Heart left ventricle (tissue), 16 donors: ENCODE data around the gene GPR152. TPM values are rescaled to one million over a fixed set of nuclear protein-coding genes. Genes with fewer than 3 reads are reported as not detected.
"Not testable (repeated sequence)": the region's sequence is repeated elsewhere in the genome, so short reads cannot be mapped to it uniquely, and the experiment has no call there.

Experiments used
- ATAC-seq, 4 donors: fragments of 200-7000 bp; cut with Tn5 transposase; one replicate each; pipeline ENCODE4 v1.9.1; 2020 to 2022; ENCODE audit warnings: moderate library complexity in 4 of 4, mild to moderate bottlenecking in 3 of 4, moderate number of reproducible peaks in 1 of 4
- DNase-seq, 5 donors: peaks; one replicate each; pipeline ENCODE4 v3.0.0-alpha.2; 2020
- H3K27ac ChIP-seq, 12 donors: fragments of 200-600 bp; sonication (generic) in 4 of 12; one replicate each; pipeline versions ENCODE4 v1.5.0 to v1.8.0; 2016 to 2022; ENCODE audit warnings: mild to moderate bottlenecking in 2 of 12
- H3K27me3 ChIP-seq, 9 donors: fragments of 200-600 bp; sonication (generic) in 2 of 9; one replicate each; pipeline versions ENCODE4 v1.5.1 to v1.8.0; 2016 to 2022; ENCODE audit warnings: mild to moderate bottlenecking in 3 of 9
- H3K36me3 ChIP-seq, 9 donors: fragments of 200-600 bp; sonication (generic) in 2 of 9; one replicate each; pipeline versions ENCODE4 v1.5.0 to v1.8.0; 2018 to 2022; ENCODE audit warnings: mild to moderate bottlenecking in 2 of 9
- H3K4me1 ChIP-seq, 12 donors: fragments of 200-600 bp; sonication (generic) in 4 of 12; one replicate each; pipeline versions ENCODE4 v1.5.0 to v1.8.0; 2016 to 2022; ENCODE audit warnings: mild to moderate bottlenecking in 3 of 12
- H3K4me3 ChIP-seq, 12 donors: fragments of 200-600 bp; sonication (generic) in 4 of 12; one replicate each; pipeline versions ENCODE4 v1.5.0 to v1.8.0; 2017 to 2022; ENCODE audit warnings: mild to moderate bottlenecking in 9 of 12, moderate library complexity in 4 of 12
- H3K9me3 ChIP-seq, 12 donors: fragments of 200-600 bp; sonication (generic) in 4 of 12; one replicate each; pipeline versions ENCODE4 v1.5.0 to v1.8.0; 2016 to 2022; ENCODE audit warnings: mild to moderate bottlenecking in 1 of 12
- CTCF ChIP-seq, 12 donors: fragments of 200-600 bp; sonication (generic) in 4 of 12; IDR thresholded peaks; one replicate each; pipeline versions ENCODE4 v1.5.0 to v1.8.0; 2018 to 2022; ENCODE audit warnings: antibody characterized with exemption in 12 of 12, mild to moderate bottlenecking in 5 of 12
- POLR2A ChIP-seq, 2 donors: fragments of 450-650 bp; IDR thresholded peaks; one replicate each; pipeline ENCODE4 v1.6.1; 2017; ENCODE audit warnings: antibody characterized with exemption in 2 of 2, mild to moderate bottlenecking in 2 of 2, moderate library complexity in 2 of 2
- whole genome bisulfite sequencing, 4 donors: extraction: QIAGEN DNeasy Blood & Tissue Kit in 2 of 4; methylation state at CpG; one replicate each; pipeline versions ENCODE4 v1.1.5 to v1.1.7; 2013 to 2018; 5-methylcytosine and 5-hydroxymethylcytosine counted together
- intact Hi-C, 10 donors: fragments of 100-400 bp; cut with DNase I; formaldehyde crosslinking; loops; one replicate each; pipeline versions ENCODE4 v1.11.1 to v1.14.2; 2022
- polyA plus RNA-seq, 2 donors: library from polyadenylated mRNA; stranded (reverse); fragments of 200-250 nt; gene quantifications; one replicate each; pipeline ENCODE4 v1.2.3, GENCODE V29; 2013
- total RNA-seq, 9 donors: library from RNA; depleted of rRNA in 2 of 9; stranded (reverse); fragments of >200 nt in 2 of 9; fragmentation: NEBNext Ultra II Directional in 3 of 9; extraction: Animal tissue kit (Norgen Biotek cat#: 25700) in 3 of 9; gene quantifications; one replicate each; pipeline versions ENCODE4 v1.1.0 to v1.2.4, GENCODE V29; 2016 to 2023
- donor health status: ischemic (EF 13 %, LVEDD 7.1; RV severe dilation, severe dysfunction).
- donor health status: healthy with polysubstance abuse.
- donor health status: DM: no; HTN: yes; CAD: no.
- donor health status: DM: no; HTN: no; CAD: no.
- donor health status: ischemic (EF 25% LVEDD 6.9; RV normal size, moderate dysfunction).
- donor health status: ischemic (EF 25% LVEDD 5.7; RV mildly dilated, moderate dysfunction).
- donor health status: healthy.
- donor health status: DM: yes; HTN: yes; CAD: no.
- donor health status: ischemic (EF 35%, LVEDD 5.7; RV mildly dilated, moderate dysfunction).
- donor health status: nonischemic (EF 11% LVEDD 7.7; RV severe dilation, severe dysfunction).
- donor health status: DM: yes; HTN: yes; CAD: no.
- donor health status: PGD.
- donor health status: ischemic (EF 29% LVEDD 5.4; RV normal size, mild dysfunction).
- donor health status: nonischemic (EF 23%, LVEDD 6.1; RV moderate dilation, normal function).

The GPR152 gene
- total and polyA plus RNA-seq, 11 donors: not detected

- peaks cover 0 to 21% (median 3%) of the 10 kb centered on the region in 9 donors for H3K27me3 ChIP-seq
- H3K9me3 ChIP-seq: no peaks in the 10 kb centered on the region
- WGBS, 4 donors: 84 to 92% (median 89%) methylated on average over 3 to 9 of the region's 9 CpGs
- intact Hi-C loops: loop anchor here in 3 of 10 donors (10.0 kb wide), 1 partner anchor 59 kb away; the partner anchor contains the start of gene TMEM134 (in 3 of the 3)
- H3K36me3 ChIP-seq: no peaks in the 10 kb centered on the region
- peaks cover 0 to 48% (median 10%) of the 10 kb centered on the region in 12 donors for H3K4me1 ChIP-seq
- peak overlapping the region in 1 of 12 donors; percentile 59 for H3K4me3 ChIP-seq
- ATAC-seq: no peak
- H3K27ac ChIP-seq: peak overlapping the region in 1 of 12 donors; percentile 91
- no peak for TF ChIP-seq CTCF (IDR thresholded peaks at IDR 0.05)
- DNase-seq: no peak
These were observed 46.7 kb downstream of the GPR152 start for GRCh38 chr11:67405688-67406339.

GRCh38 chr11:67405196-67405567, 47.3 kb downstream of the GPR152 start:
- intact Hi-C loops: loop anchor here in 3 of 10 donors (10.0 kb wide), 1 partner anchor 60 kb away; the partner anchor contains the start of gene TMEM134 (in 3 of the 3)
- DNase-seq (no peak), ATAC-seq (no peak)
- H3K4me3 ChIP-seq: peak overlapping the region in 2 of 12 donors; percentile 41 to 59
- H3K9me3 ChIP-seq: no peaks in the 10 kb centered on the region
- 85 to 94% (median 92%) methylated on average over 6 of the region's 6 CpGs for WGBS, 4 donors
- TF ChIP-seq CTCF (IDR thresholded peaks at IDR 0.05) (no peak), POLR2A (IDR thresholded peaks at IDR 0.05) (no peak)
- peaks cover 0 to 5% (median 0%) of the 10 kb centered on the region in 9 donors for H3K36me3 ChIP-seq
- H3K27me3 ChIP-seq: peaks cover 0 to 15% (median under 1%) of the 10 kb centered on the region in 9 donors
- H3K27ac ChIP-seq: peak overlapping the region in 1 of 12 donors; percentile 91
- H3K4me1 ChIP-seq: peaks cover 0 to 52% (median 16%) of the 10 kb centered on the region in 12 donors

GRCh38 chr11:67404515-67405195, 47.9 kb downstream of the GPR152 start:
- Histone ChIP-seq H3K4me3 (peak overlapping the region in 4 of 12 donors; percentile 6 to 59 (median 39)), H3K4me1 (peaks cover 0 to 52% (median 22%) of the 10 kb centered on the region in 12 donors), H3K27me3 (peaks cover 0 to 9% (median 0%) of the 10 kb centered on the region in 9 donors), H3K27ac (peak overlapping the region in 2 of 12 donors; percentile 59 to 91), H3K36me3 (peaks cover 0 to 10% (median under 1%) of the 10 kb centered on the region in 9 donors), H3K9me3 (no peaks in the 10 kb centered on the region)
- peak in 1 of 5 donors; percentile 67 for DNase-seq
- ATAC-seq: no peak
- TF ChIP-seq POLR2A (IDR thresholded peaks at IDR 0.05) (no peak), CTCF (IDR thresholded peaks at IDR 0.05) (no peak)
- 73 to 83% (median 78%) methylated on average over 13 of the region's 13 CpGs for WGBS, 4 donors
- intact Hi-C loops: loop anchor here in 8 of 10 donors (5.0 to 10.0 kb wide), 3 partner anchors 60 to 103 kb away; partner anchors contain the start of genes TMEM134 (in 7 of the 8), CDK2AP2 (in 1 of the 8) and PITPNM1 (in 1 of the 8)

GRCh38 chr11:67403085-67403484, 49.4 kb downstream of the GPR152 start:
- intact Hi-C loops: loop anchor here in 9 of 10 donors (2.0 to 10.0 kb wide), 4 partner anchors 18 to 104 kb away; partner anchors contain the start of genes TMEM134 (in 7 of the 9), CDK2AP2 (in 1 of the 9) and PITPNM1 (in 1 of the 9)
- WGBS, 4 donors: 93 to 97% (median 96%) methylated on average over 9 of the region's 9 CpGs
- H3K4me1 ChIP-seq: peaks cover 0 to 49% (median 27%) of the 10 kb centered on the region in 12 donors
- H3K27me3 ChIP-seq, ATAC-seq, DNase-seq, H3K9me3 ChIP-seq: not testable (repeated sequence)
- peak overlapping the region in 5 of 12 donors; percentile 3 to 98 (median 51) for H3K27ac ChIP-seq
- peak overlapping the region in 1 of 12 donors; percentile 59 for H3K4me3 ChIP-seq
- H3K36me3 ChIP-seq: peaks cover 0 to 26% (median 16%) of the 10 kb centered on the region in 9 donors

- Histone ChIP-seq H3K4me1 (peaks cover 0 to 55% (median 30%) of the 10 kb centered on the region in 12 donors), H3K4me3 (peak overlapping the region in 10 of 12 donors; percentile 25 to 100 (median 86)), H3K27ac (peak overlapping the region; percentile 91 to 99 (median 97)), H3K36me3 (peaks cover 0 to 33% (median 23%) of the 10 kb centered on the region in 9 donors)
- intact Hi-C loops: loop anchor here in 9 of 10 donors (1.0 to 10.0 kb wide), 5 partner anchors 18 to 105 kb away; partner anchors contain the start of genes TMEM134 (in 7 of the 9), CDK2AP2 (in 1 of the 9) and PITPNM1 (in 1 of the 9)
- H3K9me3 ChIP-seq, H3K27me3 ChIP-seq, ATAC-seq: not testable (repeated sequence)
- 58 to 64% (median 60%) methylated on average over 19 of the region's 19 CpGs for WGBS, 4 donors
- DNase-seq: peak in 1 of 5 donors; percentile 58
These were observed 50.2 kb downstream of the GPR152 start for GRCh38 chr11:67402192-67402839.
